Prostate gland (tissue), 2 donors: ENCODE data around the gene UBE2D2. TPM values are rescaled to one million over a fixed set of nuclear protein-coding genes. Genes with fewer than 3 reads are reported as not detected.
"Not testable (repeated sequence)": the region's sequence is repeated elsewhere in the genome, so short reads cannot be mapped to it uniquely, and the experiment has no call there.

Experiments
- DNase-seq: peaks from one replicate; pipeline ENCODE4 v3.0.0-alpha.2; 2019; ENCODE audit warnings: low spot score
- H3K27ac ChIP-seq, 2 donors: fragments of 200-600 bp; sonication (generic); 2 replicates each; pipeline ENCODE4 v1.5.1; 2017 to 2019
- H3K27me3 ChIP-seq: fragments of 200-600 bp; sonication (generic); replicated peaks from 2 replicates; pipeline ENCODE4 v1.5.1; 2019; ENCODE audit not compliant: insufficient read depth
- H3K36me3 ChIP-seq, 2 donors: fragments of 200-600 bp; sonication (generic); 1 replicate in 1 of 2; 2 replicates in 1 of 2; pipeline versions ENCODE4 v1.5.1 to v1.8.1; 2017 to 2019
- H3K4me1 ChIP-seq: fragments of 200-600 bp; sonication (generic); replicated peaks from 2 replicates; pipeline ENCODE4 v1.5.1; 2019
- H3K4me3 ChIP-seq, 2 donors: fragments of 200-600 bp; sonication (generic); 2 replicates each; pipeline ENCODE4 v1.5.1; 2017 to 2019
- H3K9me3 ChIP-seq: fragments of 200-600 bp; sonication (generic); 2 replicates; pipeline ENCODE4 v1.5.1; 2017
- POLR2A ChIP-seq: fragments of 450-650 bp; IDR thresholded peaks from one replicate; pipeline ENCODE4 v1.6.1; 2016; ENCODE audit warnings: antibody characterized with exemption, mild to moderate bottlenecking
- POLR2AphosphoS5 ChIP-seq: sonication (generic); formaldehyde crosslinking; IDR thresholded peaks from one replicate; pipeline ENCODE4 v1.6.1; 2017; ENCODE audit warnings: antibody characterized with exemption
- WGBS: methylation state at CpG from one replicate; pipeline ENCODE4 v1.1.5; 2018; 5-methylcytosine and 5-hydroxymethylcytosine counted together
- intact Hi-C: fragments of 100-400 bp; cut with DNase I; formaldehyde crosslinking; loops from one replicate; pipeline ENCODE4 v1.14.2; 2022
- total RNA-seq, 2 donors: library from RNA; depleted of rRNA; stranded (reverse); fragments of >200 nt; gene quantifications; one replicate each; pipeline ENCODE4 v1.1.0, GENCODE V29; 2016
- TF ChIP-seq, protein P1 (sequence below), 4 experiments: fragments of 200-600 bp in 2 of 4; fragments of 450-650 bp in 2 of 4; sonication (generic) in 2 of 4; IDR thresholded peaks; 1 replicate in 3 of 4; 2 replicates in 1 of 4; pipeline ENCODE4 v1.5.1; 2016 to 2019; ENCODE audit warnings: antibody characterized with exemption in 4 of 4, mild to moderate bottlenecking in 2 of 4, moderate library complexity in 2 of 4

UBE2D2 gene
- total RNA-seq, 2 donors from 2014 or later = 90.3 to 96.3 TPM

DNA sequence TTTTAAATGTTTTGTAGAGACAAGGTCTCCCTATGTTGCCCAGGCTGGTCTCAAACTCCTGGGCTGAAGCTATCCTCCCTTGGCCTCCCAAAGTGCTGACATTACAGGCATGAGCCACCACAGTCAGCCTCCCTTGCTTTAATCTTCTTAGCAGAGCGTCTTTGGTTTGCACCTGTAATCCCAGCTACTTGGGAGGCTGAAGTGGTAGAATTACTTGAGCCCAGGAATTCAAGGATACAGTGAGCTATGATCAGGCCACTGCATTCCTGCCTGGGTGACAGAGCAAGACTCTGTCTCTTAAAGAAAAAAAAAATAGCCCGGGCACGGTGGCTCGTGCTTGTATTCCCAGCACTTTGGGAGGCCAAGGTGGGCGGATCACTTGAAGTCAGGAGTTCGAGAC lies 27.8 kb downstream of the UBE2D2 start:
- Histone ChIP-seq H3K27me3 (no peaks in the 10 kb centered on the region), H3K9me3 (no peaks in the 10 kb centered on the region), H3K36me3 (no peaks in the 10 kb centered on the region), H3K4me3 (no peak overlapping the region), H3K27ac (no peak overlapping the region), H3K4me1 (no peaks in the 10 kb centered on the region)
- intact Hi-C loops = no loop called here
- WGBS = 94% methylated on average over 6 of the region's 6 CpGs
- no peak for DNase-seq
- TF ChIP-seq POLR2AphosphoS5 = no peak
- TF ChIP-seq, protein P1, sequence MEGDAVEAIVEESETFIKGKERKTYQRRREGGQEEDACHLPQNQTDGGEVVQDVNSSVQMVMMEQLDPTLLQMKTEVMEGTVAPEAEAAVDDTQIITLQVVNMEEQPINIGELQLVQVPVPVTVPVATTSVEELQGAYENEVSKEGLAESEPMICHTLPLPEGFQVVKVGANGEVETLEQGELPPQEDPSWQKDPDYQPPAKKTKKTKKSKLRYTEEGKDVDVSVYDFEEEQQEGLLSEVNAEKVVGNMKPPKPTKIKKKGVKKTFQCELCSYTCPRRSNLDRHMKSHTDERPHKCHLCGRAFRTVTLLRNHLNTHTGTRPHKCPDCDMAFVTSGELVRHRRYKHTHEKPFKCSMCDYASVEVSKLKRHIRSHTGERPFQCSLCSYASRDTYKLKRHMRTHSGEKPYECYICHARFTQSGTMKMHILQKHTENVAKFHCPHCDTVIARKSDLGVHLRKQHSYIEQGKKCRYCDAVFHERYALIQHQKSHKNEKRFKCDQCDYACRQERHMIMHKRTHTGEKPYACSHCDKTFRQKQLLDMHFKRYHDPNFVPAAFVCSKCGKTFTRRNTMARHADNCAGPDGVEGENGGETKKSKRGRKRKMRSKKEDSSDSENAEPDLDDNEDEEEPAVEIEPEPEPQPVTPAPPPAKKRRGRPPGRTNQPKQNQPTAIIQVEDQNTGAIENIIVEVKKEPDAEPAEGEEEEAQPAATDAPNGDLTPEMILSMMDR (IDR thresholded peaks at IDR 0.05) = no peak

- H3K4me3 ChIP-seq = no peak overlapping the region
- TF ChIP-seq POLR2A (no peak), POLR2AphosphoS5 (no peak)
- TF ChIP-seq, protein P1 (IDR thresholded peaks at IDR 0.05) = no peak
- intact Hi-C loops = no loop called here
- no peaks in the 10 kb centered on the region for H3K4me1 ChIP-seq
- DNase-seq = no peak
- H3K27ac ChIP-seq = no peak overlapping the region
- WGBS = 92% methylated on average over 3 of the region's 3 CpGs
- H3K9me3 ChIP-seq = no peaks in the 10 kb centered on the region
- H3K36me3 ChIP-seq = no peaks in the 10 kb centered on the region
- no peaks in the 10 kb centered on the region for H3K27me3 ChIP-seq
These were observed 31.1 kb downstream of the UBE2D2 start for GRCh38 chr5:139592289-139592688.

DNA sequence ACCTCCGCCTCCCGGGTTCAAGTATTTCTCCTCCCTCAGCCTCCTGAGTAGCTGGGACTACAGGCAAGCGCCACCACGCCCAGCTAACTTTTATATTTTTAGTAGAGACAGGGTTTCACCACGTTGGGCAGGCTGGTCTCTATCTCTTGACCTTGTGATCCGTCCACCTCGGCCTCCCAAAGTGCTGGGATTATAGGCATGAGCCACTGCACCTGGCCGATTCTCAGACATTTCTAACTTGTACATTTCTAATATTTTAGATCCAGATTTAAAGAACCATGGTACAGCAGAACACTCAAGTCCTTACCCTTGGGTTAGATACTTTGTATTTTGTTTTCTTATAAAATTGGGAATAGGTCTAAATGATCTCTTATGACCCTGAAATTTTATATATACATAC lies 31.9 kb downstream of the UBE2D2 start:
- DNase-seq, H3K9me3 ChIP-seq, intact Hi-C loops, H3K36me3 ChIP-seq, H3K4me1 ChIP-seq, H3K27me3 ChIP-seq, H3K27ac ChIP-seq, H3K4me3 ChIP-seq: not testable (repeated sequence)
- 89% methylated on average over 8 of the region's 8 CpGs for WGBS

- Histone ChIP-seq H3K27ac (no peak overlapping the region), H3K4me1 (no peaks in the 10 kb centered on the region), H3K4me3 (no peak overlapping the region), H3K27me3 (no peaks in the 10 kb centered on the region), H3K9me3 (no peaks in the 10 kb centered on the region), H3K36me3 (no peaks in the 10 kb centered on the region)
- intact Hi-C loops = no loop called here
- DNase-seq = no peak
- TF ChIP-seq, protein P1 (IDR thresholded peaks at IDR 0.05) = no peak
- TF ChIP-seq POLR2A (no peak), POLR2AphosphoS5 (no peak)
- WGBS = 42% methylated on average over 3 of the region's 3 CpGs
These were observed 32.7 kb downstream of the UBE2D2 start for GRCh38 chr5:139593716-139594319.

GRCh38 chr5:139597134-139597533 lies 36.0 kb downstream of the UBE2D2 start:
- peaks cover 0 to 4% of the 10 kb centered on the region in 2 donors for H3K36me3 ChIP-seq
- H3K4me3 ChIP-seq = no peak overlapping the region
- no peaks in the 10 kb centered on the region for H3K27me3 ChIP-seq
- H3K27ac ChIP-seq = no peak overlapping the region
- DNase-seq = no peak
- intact Hi-C loops = no loop called here
- H3K4me1 ChIP-seq = no peaks in the 10 kb centered on the region
- TF ChIP-seq POLR2AphosphoS5 = no peak
- no peak for TF ChIP-seq POLR2A
- TF ChIP-seq, protein P1 (IDR thresholded peaks at IDR 0.05) = no peak
- H3K9me3 ChIP-seq = no peaks in the 10 kb centered on the region

DNA sequence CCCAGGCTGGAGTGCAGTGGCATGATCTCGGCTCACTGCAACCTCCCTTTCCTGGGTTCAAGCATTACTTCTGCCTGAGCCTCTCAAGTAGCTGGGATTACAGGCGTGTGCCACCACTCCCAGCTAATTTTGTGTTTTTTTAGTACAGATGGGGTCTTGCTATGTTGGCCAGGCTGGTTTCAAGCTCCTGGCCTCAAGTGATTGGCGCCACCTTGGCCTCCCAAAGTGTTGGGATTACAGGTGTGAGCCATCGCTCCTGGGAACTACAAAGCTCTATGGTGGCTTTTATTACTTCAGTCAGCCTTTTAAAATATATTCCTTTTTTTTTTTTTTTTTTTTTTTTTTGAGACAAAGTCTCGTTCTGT lies 37.4 kb downstream of the UBE2D2 start:
- DNase-seq = not testable (repeated sequence)

More for the DNA sequence above, 37.4 kb downstream of the UBE2D2 start:
- intact Hi-C loops, H3K4me1 ChIP-seq, H3K4me3 ChIP-seq, H3K9me3 ChIP-seq, H3K27me3 ChIP-seq, H3K27ac ChIP-seq, H3K36me3 ChIP-seq: not testable (repeated sequence)
- WGBS = 92% methylated on average over 5 of the region's 5 CpGs
